ENCODE data around the gene TRPC6.

DNA sequence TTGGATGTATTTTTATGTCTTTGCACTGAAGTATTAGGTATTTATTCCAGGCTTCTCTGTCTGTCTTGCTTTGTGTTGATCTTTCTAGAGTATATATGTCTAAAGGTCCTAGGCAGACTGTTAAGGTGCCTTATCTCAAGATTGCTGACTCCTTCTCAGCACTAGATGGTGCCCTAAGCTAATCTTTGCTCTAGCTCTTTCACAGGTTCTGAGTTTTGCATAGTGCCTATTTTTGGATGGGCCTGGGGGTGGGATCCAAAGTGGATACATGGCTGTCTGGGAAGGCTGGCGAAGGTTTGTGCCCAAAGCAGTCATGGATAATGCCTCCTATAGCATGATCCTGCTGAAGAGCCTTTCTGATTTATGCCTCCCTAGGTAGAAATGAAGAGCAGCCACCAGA, 154.9 kb downstream of the TRPC6 start:
- TF ChIP-seq, protein P1, sequence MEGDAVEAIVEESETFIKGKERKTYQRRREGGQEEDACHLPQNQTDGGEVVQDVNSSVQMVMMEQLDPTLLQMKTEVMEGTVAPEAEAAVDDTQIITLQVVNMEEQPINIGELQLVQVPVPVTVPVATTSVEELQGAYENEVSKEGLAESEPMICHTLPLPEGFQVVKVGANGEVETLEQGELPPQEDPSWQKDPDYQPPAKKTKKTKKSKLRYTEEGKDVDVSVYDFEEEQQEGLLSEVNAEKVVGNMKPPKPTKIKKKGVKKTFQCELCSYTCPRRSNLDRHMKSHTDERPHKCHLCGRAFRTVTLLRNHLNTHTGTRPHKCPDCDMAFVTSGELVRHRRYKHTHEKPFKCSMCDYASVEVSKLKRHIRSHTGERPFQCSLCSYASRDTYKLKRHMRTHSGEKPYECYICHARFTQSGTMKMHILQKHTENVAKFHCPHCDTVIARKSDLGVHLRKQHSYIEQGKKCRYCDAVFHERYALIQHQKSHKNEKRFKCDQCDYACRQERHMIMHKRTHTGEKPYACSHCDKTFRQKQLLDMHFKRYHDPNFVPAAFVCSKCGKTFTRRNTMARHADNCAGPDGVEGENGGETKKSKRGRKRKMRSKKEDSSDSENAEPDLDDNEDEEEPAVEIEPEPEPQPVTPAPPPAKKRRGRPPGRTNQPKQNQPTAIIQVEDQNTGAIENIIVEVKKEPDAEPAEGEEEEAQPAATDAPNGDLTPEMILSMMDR (conservative IDR thresholded peaks at IDR 0.05 in 1 of 2, IDR thresholded peaks at IDR 0.05 in 1 of 2; ENCODE audit: extremely low read depth in 1 of 2, insufficient read depth in 1 of 2, low read depth in 1 of 2, low read length in 2 of 2) = peak; percentile 65 to 68
- no peak for TF ChIP-seq EZH2 (IDR thresholded peaks at IDR 0.05; ENCODE audit: borderline replicate concordance, low read length)

Data from mammary epithelial cell (primary cell).